ENCODE data around the gene RGP1.

The RGP1 gene

DNA sequence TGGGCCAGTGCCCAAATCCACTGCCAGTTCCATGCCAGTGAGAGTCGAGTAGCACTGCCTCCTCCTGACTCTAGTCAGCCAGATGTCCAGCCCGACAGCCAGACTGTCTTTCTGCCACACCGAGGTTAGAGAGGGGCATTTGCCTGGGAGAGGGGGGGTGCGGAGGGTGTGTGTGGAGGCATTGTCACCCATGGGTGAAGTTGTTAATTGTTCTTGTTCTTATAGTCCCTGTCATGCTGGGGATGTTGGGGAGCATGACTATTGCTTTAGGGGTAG lies 1.1 kb downstream of the RGP1 start:
- TF ChIP-seq, protein P1, sequence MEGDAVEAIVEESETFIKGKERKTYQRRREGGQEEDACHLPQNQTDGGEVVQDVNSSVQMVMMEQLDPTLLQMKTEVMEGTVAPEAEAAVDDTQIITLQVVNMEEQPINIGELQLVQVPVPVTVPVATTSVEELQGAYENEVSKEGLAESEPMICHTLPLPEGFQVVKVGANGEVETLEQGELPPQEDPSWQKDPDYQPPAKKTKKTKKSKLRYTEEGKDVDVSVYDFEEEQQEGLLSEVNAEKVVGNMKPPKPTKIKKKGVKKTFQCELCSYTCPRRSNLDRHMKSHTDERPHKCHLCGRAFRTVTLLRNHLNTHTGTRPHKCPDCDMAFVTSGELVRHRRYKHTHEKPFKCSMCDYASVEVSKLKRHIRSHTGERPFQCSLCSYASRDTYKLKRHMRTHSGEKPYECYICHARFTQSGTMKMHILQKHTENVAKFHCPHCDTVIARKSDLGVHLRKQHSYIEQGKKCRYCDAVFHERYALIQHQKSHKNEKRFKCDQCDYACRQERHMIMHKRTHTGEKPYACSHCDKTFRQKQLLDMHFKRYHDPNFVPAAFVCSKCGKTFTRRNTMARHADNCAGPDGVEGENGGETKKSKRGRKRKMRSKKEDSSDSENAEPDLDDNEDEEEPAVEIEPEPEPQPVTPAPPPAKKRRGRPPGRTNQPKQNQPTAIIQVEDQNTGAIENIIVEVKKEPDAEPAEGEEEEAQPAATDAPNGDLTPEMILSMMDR (conservative IDR thresholded peaks at IDR 0.05; ENCODE audit: low read depth, low read length), result no peak
- DNase-seq (ENCODE audit: low read depth), result no peak
- H3K4me3 ChIP-seq (ENCODE audit: low read depth, low read length), result peak overlapping the region; percentile 83

DNA sequence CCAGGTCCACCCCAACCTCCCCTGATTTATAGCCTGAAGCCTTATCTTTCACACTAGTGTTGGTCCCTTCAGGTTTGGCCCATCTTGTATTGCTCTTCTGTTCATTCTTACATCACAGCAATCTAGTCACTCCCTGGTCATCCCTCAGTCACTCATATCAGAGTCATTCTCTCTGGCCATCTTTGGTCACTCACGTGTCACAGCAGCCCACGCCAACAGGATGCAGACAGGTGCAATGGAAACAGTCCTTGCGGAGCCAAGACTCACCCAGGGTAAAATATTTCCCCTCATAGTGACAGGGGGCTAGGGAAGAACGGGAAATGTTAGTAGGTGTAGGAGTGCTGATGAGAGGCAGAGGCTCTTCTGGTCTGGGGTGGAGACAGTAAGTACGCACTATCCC lies 4.4 kb downstream of the RGP1 start:
- TF ChIP-seq, protein P1 (conservative IDR thresholded peaks at IDR 0.05; ENCODE audit: low read depth, low read length), result no peak
- DNase-seq (ENCODE audit: low read depth), result no peak
- no peak overlapping the region for H3K4me3 ChIP-seq (ENCODE audit: low read depth, low read length)

DNA sequence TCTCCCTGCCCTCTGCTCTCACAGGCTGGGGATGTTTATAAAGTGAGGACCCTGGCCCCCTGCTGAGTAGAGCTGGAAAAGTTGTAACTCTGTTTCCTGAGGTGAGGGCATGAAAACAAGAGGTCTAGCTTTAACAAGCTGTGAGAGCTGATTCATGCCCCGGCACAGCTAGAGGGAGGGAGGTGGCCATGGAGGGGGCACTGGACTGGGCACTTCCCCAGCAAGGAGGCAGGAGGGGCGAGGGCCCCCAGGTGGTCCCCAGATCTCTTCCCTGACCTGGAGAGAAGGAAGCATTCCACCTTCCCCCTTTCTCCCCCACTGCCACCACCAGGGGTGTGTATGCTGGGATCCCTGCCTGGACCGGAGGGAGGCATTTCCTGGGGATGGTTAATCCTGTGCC lies 5.2 kb downstream of the RGP1 start, which contains the start of gene MSMP:
Gene MSMP (minus strand): TSS at position 13 of the 400 bp plus-strand sequence. CDS start 147 bp downstream, outside the sequence.
- peak; percentile 45 for DNase-seq (ENCODE audit: low read depth)
- H3K4me3 ChIP-seq (ENCODE audit: low read depth, low read length), result no peak within 1 kb of the TSS
- TF ChIP-seq, protein P1 (conservative IDR thresholded peaks at IDR 0.05; ENCODE audit: low read depth, low read length), result no peak

GRCh38 chr9:35755071-35755470 lies 6.0 kb downstream of the RGP1 start:
- DNase-seq (ENCODE audit: low read depth), result no peak
- no peak overlapping the region for H3K4me3 ChIP-seq (ENCODE audit: low read depth, low read length)
- TF ChIP-seq, protein P1 (conservative IDR thresholded peaks at IDR 0.05; ENCODE audit: low read depth, low read length), result no peak

DNA sequence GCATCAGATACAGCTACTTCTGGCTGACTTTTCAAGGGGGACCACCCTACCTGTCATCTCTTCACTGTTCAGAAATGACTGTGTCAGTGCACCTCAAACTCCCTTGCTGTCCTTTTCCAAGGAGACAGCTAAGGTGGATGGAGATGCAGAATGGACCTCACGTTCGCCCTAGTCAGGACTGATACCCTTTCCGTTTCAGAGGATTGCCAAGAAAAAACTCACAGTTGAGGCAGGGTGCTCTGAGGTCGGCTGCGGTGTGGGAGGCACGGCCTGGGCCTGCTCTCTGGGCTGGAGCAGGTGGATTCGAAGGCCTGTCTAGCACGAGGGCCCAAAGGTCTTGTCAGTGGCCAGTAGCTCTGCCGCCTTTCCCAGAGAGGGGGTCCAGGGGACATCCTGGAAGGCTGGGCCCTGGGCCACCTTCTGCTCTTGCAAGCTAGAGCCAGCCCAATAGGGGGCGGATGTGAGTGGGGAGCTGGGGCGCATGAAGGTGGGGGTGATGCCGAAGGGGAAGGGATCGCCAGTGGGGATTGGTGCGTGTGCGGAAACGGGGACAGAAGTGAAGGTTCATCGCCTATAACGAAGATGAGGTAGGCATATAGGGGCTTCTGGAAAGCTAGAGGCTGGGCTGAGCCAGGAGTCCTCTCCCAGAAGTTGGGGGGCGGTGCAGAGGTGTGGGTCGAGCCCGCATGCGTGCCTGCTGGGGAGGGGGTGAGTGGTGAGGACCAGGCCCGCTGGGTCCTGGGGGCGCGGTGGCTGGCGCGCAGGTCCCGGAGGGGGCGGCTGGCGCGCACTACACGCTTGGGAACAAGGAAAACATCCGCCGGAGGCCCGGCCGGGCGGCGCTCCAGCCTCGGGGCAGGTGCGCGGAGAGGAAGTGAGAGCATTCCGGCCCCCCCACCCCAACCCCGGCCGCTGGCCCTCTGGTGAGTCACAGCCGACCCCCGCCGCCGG lies 7.5 kb downstream of the RGP1 start:
- TF ChIP-seq, protein P1 (conservative IDR thresholded peaks at IDR 0.05; ENCODE audit: low read depth, low read length), result peak; percentile 66
- peak overlapping the region; percentile 37 for H3K4me3 ChIP-seq (ENCODE audit: low read depth, low read length)
- no peak for DNase-seq (ENCODE audit: low read depth)

- no peak for DNase-seq (ENCODE audit: low read depth)
- TF ChIP-seq, protein P1 (conservative IDR thresholded peaks at IDR 0.05; ENCODE audit: low read depth, low read length), result no peak
- peak overlapping the region; percentile 24 for H3K4me3 ChIP-seq (ENCODE audit: low read depth, low read length)
Measured at GRCh38 chr9:35757226-35757891, 8.3 kb downstream of the RGP1 start.
